PC-9 (cell line): Measurements from ENCODE around the gene KRTAP21-1.

Source experiments
- EZH2 ChIP-seq: fragments of 200-600 bp; sonication (generic); IDR thresholded peaks from 2 replicates; pipeline ENCODE4 v1.8.0; 2017; ENCODE audit warnings: antibody characterized with exemption, low read depth
- TF ChIP-seq, protein P1 (sequence below): fragments of 200-600 bp; sonication (generic); conservative IDR thresholded peaks from 2 replicates; pipeline ENCODE4 v1.6.1; 2017; ENCODE audit warnings: mixed run types, antibody characterized with exemption, mild to moderate bottlenecking, moderate library complexity

DNA sequence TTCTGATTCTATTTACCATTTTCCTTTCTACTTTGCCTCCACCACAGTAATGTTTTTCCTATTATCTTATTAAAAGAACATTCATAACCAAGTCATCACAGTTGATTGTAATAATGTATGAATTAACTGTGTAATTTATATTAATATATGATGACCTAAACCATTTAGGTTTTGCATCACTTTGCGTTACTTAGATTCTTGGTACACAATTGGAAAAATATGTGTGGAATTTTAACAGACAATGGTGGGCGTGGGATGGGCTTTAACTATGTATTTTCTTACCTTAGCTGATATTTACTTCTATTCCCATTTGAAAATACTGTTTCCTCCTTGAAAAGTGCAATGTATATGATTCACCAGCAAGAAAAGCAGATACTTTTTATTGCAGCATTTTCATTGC lies 40.3 kb downstream of the KRTAP21-1 start:
- TF ChIP-seq, protein P1, sequence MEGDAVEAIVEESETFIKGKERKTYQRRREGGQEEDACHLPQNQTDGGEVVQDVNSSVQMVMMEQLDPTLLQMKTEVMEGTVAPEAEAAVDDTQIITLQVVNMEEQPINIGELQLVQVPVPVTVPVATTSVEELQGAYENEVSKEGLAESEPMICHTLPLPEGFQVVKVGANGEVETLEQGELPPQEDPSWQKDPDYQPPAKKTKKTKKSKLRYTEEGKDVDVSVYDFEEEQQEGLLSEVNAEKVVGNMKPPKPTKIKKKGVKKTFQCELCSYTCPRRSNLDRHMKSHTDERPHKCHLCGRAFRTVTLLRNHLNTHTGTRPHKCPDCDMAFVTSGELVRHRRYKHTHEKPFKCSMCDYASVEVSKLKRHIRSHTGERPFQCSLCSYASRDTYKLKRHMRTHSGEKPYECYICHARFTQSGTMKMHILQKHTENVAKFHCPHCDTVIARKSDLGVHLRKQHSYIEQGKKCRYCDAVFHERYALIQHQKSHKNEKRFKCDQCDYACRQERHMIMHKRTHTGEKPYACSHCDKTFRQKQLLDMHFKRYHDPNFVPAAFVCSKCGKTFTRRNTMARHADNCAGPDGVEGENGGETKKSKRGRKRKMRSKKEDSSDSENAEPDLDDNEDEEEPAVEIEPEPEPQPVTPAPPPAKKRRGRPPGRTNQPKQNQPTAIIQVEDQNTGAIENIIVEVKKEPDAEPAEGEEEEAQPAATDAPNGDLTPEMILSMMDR = no peak
- TF ChIP-seq EZH2 = no peak
